Trophoblast cell (in vitro differentiated cells and primary cell): ENCODE results near the gene SFTA2.

Experiments used
- DNase-seq, 2 donors: peaks; one replicate each; pipeline ENCODE4 v3.0.0-alpha.2; 2016
- H2AFZ ChIP-seq: 2 replicates; pipeline ENCODE4 v1.6.1; 2013; ENCODE audit warnings: low read length, moderate library complexity, mild to moderate bottlenecking; ENCODE audit not compliant: insufficient read depth, poor library complexity
- H2AK5ac ChIP-seq: 2 replicates; pipeline ENCODE4 v1.6.1; 2013; ENCODE audit warnings: mild to moderate bottlenecking, low read length
- H2BK120ac ChIP-seq: 2 replicates; pipeline ENCODE4 v1.6.1; 2013; ENCODE audit warnings: low read length, mild to moderate bottlenecking, moderate library complexity; ENCODE audit not compliant: insufficient read depth, poor library complexity
- H2BK12ac ChIP-seq: 2 replicates; pipeline ENCODE4 v1.6.1; 2013; ENCODE audit warnings: mild to moderate bottlenecking, low read length, moderate library complexity
- H2BK5ac ChIP-seq: 2 replicates; pipeline ENCODE4 v1.6.1; 2013; ENCODE audit warnings: low read length, low read depth, moderate library complexity, mild to moderate bottlenecking; ENCODE audit not compliant: poor library complexity
- H3K14ac ChIP-seq: 2 replicates; pipeline ENCODE4 v1.6.1; 2013; ENCODE audit warnings: mild to moderate bottlenecking, low read length
- H3K18ac ChIP-seq: 2 replicates; pipeline ENCODE4 v1.6.1; 2013; ENCODE audit warnings: mild to moderate bottlenecking, low read length
- H3K23ac ChIP-seq: 2 replicates; pipeline ENCODE4 v1.6.1; 2013; ENCODE audit warnings: low read length
- H3K27ac ChIP-seq: 2 replicates; pipeline ENCODE4 v1.5.1; 2013; ENCODE audit warnings: low read depth, mild to moderate bottlenecking, inconsistent platforms, low read length, moderate library complexity
- H3K27me3 ChIP-seq: 2 replicates; pipeline ENCODE4 v1.6.1; 2013; ENCODE audit warnings: inconsistent platforms, mild to moderate bottlenecking, low read length, moderate library complexity; ENCODE audit not compliant: insufficient read depth
- H3K36me3 ChIP-seq, 2 experiments: 1 replicate in 1 of 2; 2 replicates in 1 of 2; pipeline ENCODE4 v1.6.1; 2013; ENCODE audit warnings: low read length in 2 of 2, mild to moderate bottlenecking in 2 of 2, moderate library complexity in 1 of 2; ENCODE audit not compliant: insufficient read depth in 2 of 2, control insufficient read depth in 1 of 2
- H3K4ac ChIP-seq: 2 replicates; pipeline ENCODE4 v1.6.1; 2013; ENCODE audit warnings: low read depth, mild to moderate bottlenecking, low read length, moderate library complexity
- H3K4me1 ChIP-seq, 2 experiments: 1 replicate in 1 of 2; 2 replicates in 1 of 2; pipeline ENCODE4 v1.6.1; 2013; ENCODE audit warnings: low read length in 2 of 2, mild to moderate bottlenecking in 2 of 2, moderate library complexity in 1 of 2; ENCODE audit not compliant: insufficient read depth in 2 of 2, control insufficient read depth in 1 of 2
- H3K4me2 ChIP-seq: 2 replicates; pipeline ENCODE4 v1.6.1; 2013; ENCODE audit warnings: inconsistent platforms, mild to moderate bottlenecking, low read length, moderate library complexity
- H3K4me3 ChIP-seq: 2 replicates; pipeline ENCODE4 v1.5.1; 2013; ENCODE audit warnings: mild to moderate bottlenecking, low read depth, low read length, inconsistent platforms
- H3K79me1 ChIP-seq: one replicate; pipeline ENCODE4 v1.6.1; 2013; ENCODE audit warnings: low read length
- H3K79me2 ChIP-seq: 2 replicates; pipeline ENCODE4 v1.6.1; 2013; ENCODE audit warnings: low read length, mild to moderate bottlenecking; ENCODE audit not compliant: control insufficient read depth, insufficient read depth, poor library complexity
- H3K9ac ChIP-seq: 2 replicates; pipeline ENCODE4 v1.6.1; 2013; ENCODE audit warnings: mild to moderate bottlenecking, low read length
- H3K9me3 ChIP-seq: 2 replicates; pipeline ENCODE4 v1.6.1; 2013; ENCODE audit warnings: low read depth, mild to moderate bottlenecking, control low read depth, inconsistent platforms, low read length; ENCODE audit not compliant: insufficient read depth
- H4K12ac ChIP-seq: 2 replicates; pipeline ENCODE4 v1.6.1; 2013; ENCODE audit warnings: low read depth, mild to moderate bottlenecking, low read length, moderate library complexity
- H4K8ac ChIP-seq: 2 replicates; pipeline ENCODE4 v1.6.1; 2013; ENCODE audit warnings: low read depth, mild to moderate bottlenecking, low read length, moderate library complexity
- H4K91ac ChIP-seq: one replicate; pipeline ENCODE4 v1.6.1; 2013; ENCODE audit warnings: low read depth, mild to moderate bottlenecking, low read length, moderate library complexity
- WGBS: extraction: QIAGEN DNeasy Blood & Tissue Kit; methylation state at CpG from one replicate; pipeline ENCODE4 v1.1.7; 2013; ENCODE audit warnings: missing lambda C conversion rate; ENCODE audit not compliant: insufficient read length, insufficient coverage; ENCODE audit errors: extremely low coverage; 5-methylcytosine and 5-hydroxymethylcytosine counted together

Gene SFTA2

DNA sequence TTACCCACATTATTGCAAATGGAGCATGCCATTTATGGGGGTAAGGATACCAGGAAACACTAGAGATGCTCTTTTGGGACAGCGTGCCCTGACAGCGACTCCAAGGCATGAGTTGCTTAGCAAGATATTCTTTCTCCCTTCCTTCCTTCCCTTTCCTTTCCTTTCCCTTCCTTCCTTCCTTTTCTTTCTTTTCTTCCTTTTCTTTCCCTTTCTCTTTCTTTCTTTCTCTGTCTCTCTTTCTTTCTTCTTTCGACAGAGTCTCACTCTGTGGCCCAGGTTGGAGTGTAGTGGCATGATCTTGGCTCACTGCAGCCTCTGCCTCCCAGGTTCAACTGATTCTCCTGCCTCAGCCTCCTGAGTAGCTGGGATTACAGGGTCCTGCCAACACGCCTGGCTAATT lies 12.1 kb upstream of the SFTA2 start:
- no peak overlapping the region for H2AK5ac ChIP-seq

DNA sequence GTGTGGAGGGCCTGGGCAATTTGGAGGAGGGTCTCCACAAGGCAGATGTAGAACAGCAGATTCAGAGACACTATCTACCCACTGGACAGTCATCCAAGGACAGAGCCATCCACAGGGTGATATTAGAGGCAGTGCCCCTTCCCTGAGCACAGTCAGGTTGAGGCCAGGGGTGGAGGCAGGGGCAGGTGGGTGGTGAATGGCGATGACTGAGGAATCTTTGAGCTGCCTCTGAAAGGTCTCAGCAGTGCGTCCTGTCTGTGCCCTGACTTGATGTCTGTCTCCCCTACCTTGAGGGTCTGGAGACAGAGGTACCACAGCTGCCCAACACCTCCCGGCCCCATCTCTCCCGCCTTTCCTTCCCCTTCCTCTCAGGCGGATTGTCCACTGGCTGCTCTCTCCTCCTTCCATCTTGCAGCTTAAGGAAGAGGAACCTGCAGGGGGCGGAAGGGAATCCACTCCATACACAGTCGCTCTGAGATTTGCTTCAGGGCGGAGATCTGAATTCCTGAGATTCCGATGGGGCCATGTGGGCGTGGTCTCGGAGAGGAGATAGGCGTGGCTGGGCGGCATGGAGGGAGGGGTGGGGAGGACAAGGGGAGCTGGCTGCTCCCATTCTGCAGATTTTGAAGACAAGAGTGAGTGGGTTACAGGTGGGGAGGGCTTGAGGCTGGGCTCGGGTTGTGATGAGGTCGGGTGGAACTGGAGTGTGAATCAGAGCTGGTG lies 10.5 kb upstream of the SFTA2 start:
- DNase-seq, result peak; percentile 43 to 65
- Histone ChIP-seq H3K18ac (no peak overlapping the region), H3K9me3 (no peaks in the 10 kb centered on the region), H3K79me2 (no peaks in the 10 kb centered on the region), H3K14ac (no peak overlapping the region), H3K4me2 (no peak overlapping the region), H3K4me1 (peaks cover 6 to 7% of the 10 kb centered on the region in 2 experiments), H4K8ac (peak overlapping the region; percentile 77), H2AK5ac (peak overlapping the region; percentile 7), H3K27ac (no peak overlapping the region), H3K9ac (no peak overlapping the region), H3K36me3 (no peaks in the 10 kb centered on the region), H4K91ac (peak overlapping the region; percentile 30), H2BK120ac (no peak overlapping the region), H3K79me1 (peaks cover 3% of the 10 kb centered on the region), H2AFZ (peak overlapping the region; percentile 18), H3K4ac (no peak overlapping the region), H4K12ac (no peak overlapping the region), H3K4me3 (no peak overlapping the region), H2BK5ac (no peak overlapping the region), H3K27me3 (no peaks in the 10 kb centered on the region), H2BK12ac (peak overlapping the region; percentile 51), H3K23ac (no peak overlapping the region)
- no CpG with 5 or more reads among the region's 15 CpGs for WGBS

More for the DNA sequence above, 12.1 kb upstream of the SFTA2 start:
- Histone ChIP-seq H3K9me3 (no peaks in the 10 kb centered on the region), H3K4ac (no peak overlapping the region), H3K4me2 (no peak overlapping the region), H2BK12ac (no peak overlapping the region), H3K79me2 (no peaks in the 10 kb centered on the region), H3K9ac (no peak overlapping the region), H3K36me3 (no peaks in the 10 kb centered on the region), H3K4me1 (peaks cover 6 to 7% of the 10 kb centered on the region in 2 experiments), H3K14ac (no peak overlapping the region), H3K27me3 (no peaks in the 10 kb centered on the region), H3K4me3 (no peak overlapping the region), H3K18ac (no peak overlapping the region), H2BK120ac (no peak overlapping the region), H3K27ac (no peak overlapping the region), H2BK5ac (no peak overlapping the region), H3K23ac (no peak overlapping the region), H4K91ac (no peak overlapping the region), H3K79me1 (peaks cover 3% of the 10 kb centered on the region), H4K8ac (no peak overlapping the region), H2AFZ (no peak overlapping the region), H4K12ac (no peak overlapping the region)
- no CpG with 5 or more reads among the region's 4 CpGs for WGBS
- no peak for DNase-seq

DNA sequence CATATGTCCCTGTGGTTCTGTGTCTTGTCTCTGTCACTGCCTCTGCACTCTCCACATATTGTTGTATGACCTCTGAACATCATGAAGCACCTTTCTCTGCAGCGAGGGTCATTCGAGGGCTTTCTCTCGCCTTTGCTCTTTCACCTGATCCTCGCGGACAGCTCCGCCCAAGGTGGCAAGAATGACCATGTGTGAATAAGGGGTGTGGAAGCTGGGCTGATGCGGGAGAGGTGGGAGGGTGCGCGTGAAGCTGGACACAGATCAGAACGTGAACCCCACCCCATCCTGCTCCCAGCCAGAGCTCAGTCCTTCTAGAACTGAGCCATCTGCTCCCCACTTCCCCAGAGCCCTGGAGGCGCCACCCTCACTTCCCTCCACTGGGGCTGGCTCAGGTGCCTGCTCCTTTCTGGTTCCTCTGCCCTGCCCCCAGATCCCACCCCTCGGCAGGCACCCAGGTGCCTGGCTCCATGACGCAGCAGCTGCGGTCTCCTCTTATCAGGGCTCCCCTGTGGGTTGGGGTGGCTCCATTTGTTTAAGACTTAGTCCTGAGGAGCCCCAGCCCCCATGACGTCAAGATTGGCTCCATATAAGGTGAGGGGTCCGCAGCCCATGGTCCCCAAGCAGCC lies 8.5 kb upstream of the SFTA2 start, which contains the start of gene MUCL3:
TSS of gene MUCL3 (plus strand) at position 613 of the 626 bp plus-strand sequence. CDS start 27 bp downstream, outside the sequence.
- Histone ChIP-seq H3K4me3 (no peak within 1 kb of the TSS), H4K8ac (no peak within 1 kb of the TSS), H4K12ac (no peak within 1 kb of the TSS), H3K9me3 (no peaks in the 10 kb centered on the region), H3K23ac (no peak within 1 kb of the TSS), H2AK5ac (peak within 1 kb of the TSS; percentile 26), H3K79me1 (peaks cover 3% of the 10 kb centered on the region), H3K14ac (no peak within 1 kb of the TSS), H3K9ac (no peak within 1 kb of the TSS), H3K36me3 (no peaks in the 10 kb centered on the region), H2BK12ac (no peak within 1 kb of the TSS), H3K27me3 (no peaks in the 10 kb centered on the region), H3K4me2 (no peak within 1 kb of the TSS), H3K27ac (no peak within 1 kb of the TSS), H2BK120ac (no peak within 1 kb of the TSS), H3K4ac (no peak within 1 kb of the TSS), H2AFZ (no peak within 1 kb of the TSS), H3K79me2 (no peaks in the 10 kb centered on the region), H3K4me1 (peaks cover 9 to 13% of the 10 kb centered on the region in 2 experiments), H4K91ac (no peak within 1 kb of the TSS), H2BK5ac (no peak within 1 kb of the TSS), H3K18ac (no peak within 1 kb of the TSS)
- no peak for DNase-seq
- WGBS, result no CpG with 5 or more reads among the region's 16 CpGs

DNA sequence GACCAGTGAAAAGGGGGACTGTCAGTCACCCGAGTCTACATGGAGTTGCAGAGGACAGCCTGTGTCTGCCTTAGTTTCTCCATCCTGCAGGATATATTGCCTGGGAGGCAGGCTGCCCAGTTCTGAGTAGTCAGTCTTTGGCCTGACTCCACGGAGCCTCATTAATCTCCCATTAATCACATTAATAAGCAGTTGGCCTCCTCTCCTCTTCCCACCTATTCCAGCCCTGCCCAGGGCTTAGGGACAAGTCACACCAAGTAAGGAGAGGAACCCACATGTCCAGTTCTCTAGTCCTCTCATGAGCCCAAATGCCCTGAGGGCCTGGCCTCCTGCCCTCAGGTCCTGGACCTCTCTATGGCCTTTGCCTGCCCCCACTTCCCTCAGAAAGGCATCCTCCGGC lies 7.5 kb upstream of the SFTA2 start:
- Histone ChIP-seq H2AFZ (no peak overlapping the region), H2BK5ac (no peak overlapping the region), H3K79me1 (peaks cover 3% of the 10 kb centered on the region), H3K79me2 (no peaks in the 10 kb centered on the region), H2BK12ac (no peak overlapping the region), H3K27ac (no peak overlapping the region), H3K4me1 (peaks cover 9 to 13% of the 10 kb centered on the region in 2 experiments), H3K4me3 (no peak overlapping the region), H4K91ac (no peak overlapping the region), H3K4me2 (no peak overlapping the region), H3K18ac (no peak overlapping the region), H3K9ac (no peak overlapping the region), H3K14ac (no peak overlapping the region), H3K23ac (no peak overlapping the region), H3K9me3 (no peaks in the 10 kb centered on the region), H2AK5ac (no peak overlapping the region), H2BK120ac (no peak overlapping the region), H3K27me3 (no peaks in the 10 kb centered on the region), H4K8ac (no peak overlapping the region), H3K36me3 (no peaks in the 10 kb centered on the region), H4K12ac (no peak overlapping the region), H3K4ac (no peak overlapping the region)
- DNase-seq, result no peak
- no CpG with 5 or more reads among the region's 3 CpGs for WGBS
